Activated naive CD4-positive, alpha-beta T cell treated with anti-CD3 and anti-CD28 coated beads for 36 hours (primary cell): ENCODE measurements around the gene KCNMA1. TPM values are rescaled to one million over a fixed set of nuclear protein-coding genes. Genes with fewer than 3 reads are reported as not detected.

ENCODE experiments used
- CTCF ChIA-PET: fragments of 350-600 bp; sonication (Branson Sonifier 250); formaldehyde crosslinking; loops from one replicate; lab custom pipeline; 2021; ENCODE audit warnings: antibody characterized with exemption; lab: Charles Lee
- DNase-seq: peaks from one replicate; pipeline ENCODE4 v3.0.0-alpha.2; 2020
- H3K27ac Mint-ChIP-seq: one replicate; pipeline ENCODE4 v1.8.0; 2021; ENCODE audit warnings: mild to moderate bottlenecking, mixed read lengths
- H3K27me3 Mint-ChIP-seq: one replicate; pipeline ENCODE4 v1.8.0; 2021; ENCODE audit warnings: low read depth, mixed read lengths
- H3K36me3 Mint-ChIP-seq: one replicate; pipeline ENCODE4 v1.8.0; 2021; ENCODE audit warnings: low read depth, mixed read lengths
- H3K4me1 Mint-ChIP-seq: one replicate; pipeline ENCODE4 v1.8.0; 2021; ENCODE audit warnings: low read depth, mixed read lengths
- H3K4me3 Mint-ChIP-seq: one replicate; pipeline ENCODE4 v1.8.0; 2021; ENCODE audit warnings: mild to moderate bottlenecking, moderate library complexity, mixed read lengths
- H3K9me3 Mint-ChIP-seq: one replicate; pipeline ENCODE4 v1.8.0; 2021; ENCODE audit warnings: mixed read lengths
- intact Hi-C: fragments of 100-400 bp; cut with micrococcal nuclease; formaldehyde crosslinking; loops from one replicate; pipeline ENCODE4 v1.15.1; 2023
- total RNA-seq, 2 experiments: library from RNA; stranded (reverse); gene quantifications; one replicate each; pipeline ENCODE4 v1.2.3, GENCODE V29; 2021

The KCNMA1 gene
- total RNA-seq, 2 experiments from 2014 or later = not detected

GRCh38 chr10:77187376-77187999, 450.1 kb downstream of the KCNMA1 start:
- Mint-ChIP-seq H3K36me3 (no peaks in the 10 kb centered on the region), H3K27ac (no peak overlapping the region), H3K27me3 (peaks cover 2% of the 10 kb centered on the region), H3K4me3 (no peak overlapping the region), H3K9me3 (no peaks in the 10 kb centered on the region), H3K4me1 (no peaks in the 10 kb centered on the region)
- DNase-seq = no peak
- CTCF ChIA-PET = interaction anchor here (0.7 kb wide), 1 partner anchor 474 kb away, joined by 3 read pairs; no protein-coding TSS in a partner anchor
- intact Hi-C loops = no loop called here

- Mint-ChIP-seq H3K9me3 (no peaks in the 10 kb centered on the region), H3K4me1 (no peaks in the 10 kb centered on the region), H3K27me3 (peaks cover 2% of the 10 kb centered on the region), H3K36me3 (no peaks in the 10 kb centered on the region), H3K4me3 (no peak overlapping the region), H3K27ac (no peak overlapping the region)
- intact Hi-C loops = no loop called here
- CTCF ChIA-PET = interaction anchor here (0.7 kb wide), 1 partner anchor 475 kb away, joined by 3 read pairs; no protein-coding TSS in a partner anchor
- DNase-seq = no peak
Observed at GRCh38 chr10:77186936-77187335, 450.7 kb downstream of the KCNMA1 start.

- Mint-ChIP-seq H3K4me3 (no peak overlapping the region), H3K9me3 (no peaks in the 10 kb centered on the region), H3K4me1 (no peaks in the 10 kb centered on the region), H3K27ac (no peak overlapping the region), H3K36me3 (no peaks in the 10 kb centered on the region), H3K27me3 (peaks cover 3% of the 10 kb centered on the region)
- intact Hi-C loops = no loop called here
- CTCF ChIA-PET = no interaction called here
- no peak for DNase-seq
Observed at GRCh38 chr10:77185696-77186095, 451.9 kb downstream of the KCNMA1 start.

GRCh38 chr10:77182803-77183202, 454.8 kb downstream of the KCNMA1 start:
- Mint-ChIP-seq H3K4me3 (no peak overlapping the region), H3K4me1 (no peaks in the 10 kb centered on the region), H3K36me3 (no peaks in the 10 kb centered on the region), H3K9me3 (no peaks in the 10 kb centered on the region), H3K27me3 (peaks cover 12% of the 10 kb centered on the region), H3K27ac (no peak overlapping the region)
- intact Hi-C loops = no loop called here
- no peak for DNase-seq
- CTCF ChIA-PET = no interaction called here

- no peaks in the 10 kb centered on the region for H3K36me3 Mint-ChIP-seq
- CTCF ChIA-PET = no interaction called here
- intact Hi-C loops = no loop called here
- H3K27ac Mint-ChIP-seq = no peak overlapping the region
- no peaks in the 10 kb centered on the region for H3K9me3 Mint-ChIP-seq
- DNase-seq = no peak
- peaks cover 10% of the 10 kb centered on the region for H3K27me3 Mint-ChIP-seq
- H3K4me1 Mint-ChIP-seq = no peaks in the 10 kb centered on the region
- no peak overlapping the region for H3K4me3 Mint-ChIP-seq
Observed at GRCh38 chr10:77180794-77181193, 456.8 kb downstream of the KCNMA1 start.

GRCh38 chr10:77180104-77180503, 457.5 kb downstream of the KCNMA1 start:
- Mint-ChIP-seq H3K4me3 (no peak overlapping the region), H3K4me1 (no peaks in the 10 kb centered on the region), H3K9me3 (no peaks in the 10 kb centered on the region), H3K27ac (no peak overlapping the region), H3K36me3 (no peaks in the 10 kb centered on the region), H3K27me3 (peaks cover 15% of the 10 kb centered on the region)
- DNase-seq = no peak
- intact Hi-C loops = no loop called here
- CTCF ChIA-PET = no interaction called here

GRCh38 chr10:77179015-77179695, 458.5 kb downstream of the KCNMA1 start:
- no peaks in the 10 kb centered on the region for H3K36me3 Mint-ChIP-seq
- no peak for DNase-seq
- CTCF ChIA-PET = interaction anchor here (1.5 kb wide), 1 partner anchor 13 kb away, joined by 5 read pairs; no protein-coding TSS in a partner anchor
- no peak overlapping the region for H3K27ac Mint-ChIP-seq
- no peak overlapping the region for H3K4me3 Mint-ChIP-seq
- H3K9me3 Mint-ChIP-seq = no peaks in the 10 kb centered on the region
- peaks cover 21% of the 10 kb centered on the region for H3K27me3 Mint-ChIP-seq
- intact Hi-C loops = no loop called here
- H3K4me1 Mint-ChIP-seq = no peaks in the 10 kb centered on the region

GRCh38 chr10:77177589-77177988, 460.0 kb downstream of the KCNMA1 start:
- H3K4me1 Mint-ChIP-seq = no peaks in the 10 kb centered on the region
- DNase-seq = no peak
- H3K27ac Mint-ChIP-seq = no peak overlapping the region
- no peaks in the 10 kb centered on the region for H3K9me3 Mint-ChIP-seq
- H3K36me3 Mint-ChIP-seq = no peaks in the 10 kb centered on the region
- CTCF ChIA-PET = no interaction called here
- no peak overlapping the region for H3K4me3 Mint-ChIP-seq
- intact Hi-C loops = no loop called here
- peaks cover 21% of the 10 kb centered on the region for H3K27me3 Mint-ChIP-seq

- DNase-seq = no peak
- Mint-ChIP-seq H3K27ac (no peak overlapping the region), H3K9me3 (no peaks in the 10 kb centered on the region), H3K4me1 (no peaks in the 10 kb centered on the region), H3K4me3 (no peak overlapping the region), H3K36me3 (no peaks in the 10 kb centered on the region), H3K27me3 (peaks cover 21% of the 10 kb centered on the region)
- CTCF ChIA-PET = no interaction called here
- intact Hi-C loops = no loop called here
Observed at GRCh38 chr10:77177161-77177560, 460.4 kb downstream of the KCNMA1 start.

GRCh38 chr10:77176232-77176631, 461.4 kb downstream of the KCNMA1 start:
- CTCF ChIA-PET = interaction anchor here (3.9 to 11.5 kb wide), 2 partner anchors 11 to 466 kb away, joined by 16 to 137 read pairs; no protein-coding TSS in a partner anchor
- Mint-ChIP-seq H3K36me3 (no peaks in the 10 kb centered on the region), H3K4me1 (no peaks in the 10 kb centered on the region), H3K9me3 (no peaks in the 10 kb centered on the region), H3K27me3 (peaks cover 21% of the 10 kb centered on the region), H3K4me3 (no peak overlapping the region), H3K27ac (no peak overlapping the region)
- DNase-seq = no peak
- intact Hi-C loops = no loop called here

GRCh38 chr10:77175631-77176222, 461.9 kb downstream of the KCNMA1 start:
- CTCF ChIA-PET = interaction anchor here (3.9 to 11.5 kb wide), 2 partner anchors 11 to 466 kb away, joined by 16 to 137 read pairs; no protein-coding TSS in a partner anchor
- H3K4me3 Mint-ChIP-seq = no peak overlapping the region
- peaks cover 20% of the 10 kb centered on the region for H3K27me3 Mint-ChIP-seq
- no peak overlapping the region for H3K27ac Mint-ChIP-seq
- H3K9me3 Mint-ChIP-seq = no peaks in the 10 kb centered on the region
- no peaks in the 10 kb centered on the region for H3K36me3 Mint-ChIP-seq
- no peak for DNase-seq
- no peaks in the 10 kb centered on the region for H3K4me1 Mint-ChIP-seq
- intact Hi-C loops = no loop called here

GRCh38 chr10:77173615-77174461, 463.8 kb downstream of the KCNMA1 start:
- H3K9me3 Mint-ChIP-seq = no peaks in the 10 kb centered on the region
- no peak overlapping the region for H3K27ac Mint-ChIP-seq
- H3K4me1 Mint-ChIP-seq = no peaks in the 10 kb centered on the region
- no peak overlapping the region for H3K4me3 Mint-ChIP-seq
- H3K27me3 Mint-ChIP-seq = peaks cover 16% of the 10 kb centered on the region
- H3K36me3 Mint-ChIP-seq = no peaks in the 10 kb centered on the region
- CTCF ChIA-PET = interaction anchor here (0.6 to 11.5 kb wide), 14 partner anchors 9 to 582 kb away, joined by 3 to 137 read pairs (median 4); no protein-coding TSS in a partner anchor
- intact Hi-C loops = loop anchor here (1.0 kb wide), 3 partner anchors 468 to 582 kb away; no protein-coding TSS in a partner anchor
- DNase-seq = peak; percentile 82
